GM12874 (cell line): ENCODE results near the gene ATP9B.

Source experiments
- TF ChIP-seq, protein P1 (sequence below): IDR thresholded peaks from 2 replicates; pipeline ENCODE4 v1.5.1; 2011; ENCODE audit warnings: low read depth, mild to moderate bottlenecking, control low read depth, low read length, moderate library complexity; ENCODE audit not compliant: insufficient read depth

Gene ATP9B

DNA sequence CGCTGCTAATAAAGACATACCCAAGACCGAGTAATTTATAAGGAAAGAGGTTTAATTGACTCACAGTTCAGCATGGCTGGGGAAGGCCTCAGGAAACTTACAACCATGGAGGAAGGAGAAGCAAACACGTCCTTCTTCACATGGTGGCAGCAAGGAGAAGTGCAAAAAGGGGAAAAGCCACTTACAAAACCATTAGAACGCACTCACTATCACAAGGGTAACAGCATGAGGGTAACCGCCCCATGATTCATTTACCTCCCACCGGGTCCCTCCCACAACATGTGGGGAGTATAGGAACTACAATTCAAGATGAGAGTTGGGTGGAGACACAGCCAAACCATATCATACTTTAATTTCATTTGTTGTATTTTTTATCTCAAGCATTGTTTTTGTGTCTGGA is 67.5 kb downstream of the ATP9B start:
- TF ChIP-seq, protein P1, sequence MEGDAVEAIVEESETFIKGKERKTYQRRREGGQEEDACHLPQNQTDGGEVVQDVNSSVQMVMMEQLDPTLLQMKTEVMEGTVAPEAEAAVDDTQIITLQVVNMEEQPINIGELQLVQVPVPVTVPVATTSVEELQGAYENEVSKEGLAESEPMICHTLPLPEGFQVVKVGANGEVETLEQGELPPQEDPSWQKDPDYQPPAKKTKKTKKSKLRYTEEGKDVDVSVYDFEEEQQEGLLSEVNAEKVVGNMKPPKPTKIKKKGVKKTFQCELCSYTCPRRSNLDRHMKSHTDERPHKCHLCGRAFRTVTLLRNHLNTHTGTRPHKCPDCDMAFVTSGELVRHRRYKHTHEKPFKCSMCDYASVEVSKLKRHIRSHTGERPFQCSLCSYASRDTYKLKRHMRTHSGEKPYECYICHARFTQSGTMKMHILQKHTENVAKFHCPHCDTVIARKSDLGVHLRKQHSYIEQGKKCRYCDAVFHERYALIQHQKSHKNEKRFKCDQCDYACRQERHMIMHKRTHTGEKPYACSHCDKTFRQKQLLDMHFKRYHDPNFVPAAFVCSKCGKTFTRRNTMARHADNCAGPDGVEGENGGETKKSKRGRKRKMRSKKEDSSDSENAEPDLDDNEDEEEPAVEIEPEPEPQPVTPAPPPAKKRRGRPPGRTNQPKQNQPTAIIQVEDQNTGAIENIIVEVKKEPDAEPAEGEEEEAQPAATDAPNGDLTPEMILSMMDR: no peak

DNA sequence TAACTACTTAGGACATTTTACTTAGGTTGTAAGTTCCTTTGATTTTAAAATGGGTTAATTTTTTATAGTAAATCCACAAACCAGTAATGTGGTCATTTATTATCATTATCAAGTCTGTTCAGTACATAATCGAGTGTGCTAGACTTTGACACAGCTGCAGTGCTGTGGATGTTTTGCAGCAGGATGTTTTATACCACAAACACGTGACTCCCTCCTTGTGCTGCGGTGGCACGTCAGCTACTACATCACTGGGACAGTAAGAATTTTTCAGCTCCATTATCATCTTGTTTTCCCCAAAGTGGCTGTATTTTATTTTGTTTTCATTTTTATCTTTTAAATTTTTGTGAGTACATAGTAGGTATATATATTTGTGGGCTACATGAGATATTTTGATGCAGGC is 70.0 kb downstream of the ATP9B start:
- TF ChIP-seq, protein P1: no peak

DNA sequence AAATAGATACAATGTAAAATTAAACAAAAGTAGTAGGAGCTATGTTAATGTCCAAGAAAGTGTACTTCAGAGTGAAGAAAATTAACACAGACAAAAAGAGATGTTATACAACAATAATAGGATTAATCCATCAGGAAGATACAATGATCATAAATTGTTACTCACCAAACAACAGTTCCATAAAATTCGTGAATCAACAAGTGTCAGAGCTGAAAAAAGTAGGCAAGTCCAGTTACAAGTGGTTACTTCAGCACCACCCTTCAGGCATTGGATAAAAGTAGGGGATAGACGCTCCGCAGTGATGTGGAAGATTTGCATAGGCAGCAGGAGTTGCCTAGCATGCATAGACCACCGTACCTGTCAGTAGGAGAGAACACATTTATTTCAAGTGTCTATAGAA is 77.8 kb downstream of the ATP9B start:
- TF ChIP-seq, protein P1: no peak

DNA sequence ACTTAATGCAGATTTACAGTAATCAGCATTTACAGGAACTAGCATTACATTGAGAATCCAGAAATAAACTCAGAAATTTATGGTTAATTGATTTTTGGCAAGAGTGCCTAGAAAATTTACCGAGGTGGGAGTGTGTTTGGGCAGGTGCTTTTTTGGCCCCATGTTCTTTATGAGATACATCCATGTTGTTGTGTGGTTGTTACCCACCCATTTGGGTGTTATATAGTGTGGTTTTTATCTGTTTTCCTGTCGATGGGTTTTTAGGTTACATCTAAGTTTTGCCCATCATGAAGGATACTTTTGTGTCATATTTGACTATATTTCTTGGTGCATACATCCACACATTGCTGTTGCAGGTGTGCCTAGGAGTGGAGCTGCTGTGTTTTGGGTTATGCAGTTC is 82.0 kb downstream of the ATP9B start:
- TF ChIP-seq, protein P1: no peak

DNA sequence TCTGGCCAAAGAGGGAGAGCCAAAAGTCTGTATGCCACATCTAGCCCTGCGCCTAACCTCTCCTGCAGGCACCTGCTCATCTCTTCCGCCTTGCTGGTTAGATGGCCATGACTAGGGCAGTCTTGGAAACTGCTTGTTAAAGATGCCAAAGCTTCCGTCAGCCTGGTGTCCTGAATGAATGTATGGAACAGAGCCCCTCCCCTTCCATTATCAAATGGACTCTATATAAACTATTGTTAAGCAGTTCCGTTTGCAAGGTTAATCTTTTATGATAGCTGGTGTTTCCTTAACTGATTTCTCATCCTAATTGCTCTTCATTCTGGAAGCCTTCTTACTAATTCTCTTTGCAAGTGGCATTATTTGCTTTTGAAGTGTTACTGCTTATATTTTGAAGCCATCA is 87.1 kb downstream of the ATP9B start:
- TF ChIP-seq, protein P1: no peak

DNA sequence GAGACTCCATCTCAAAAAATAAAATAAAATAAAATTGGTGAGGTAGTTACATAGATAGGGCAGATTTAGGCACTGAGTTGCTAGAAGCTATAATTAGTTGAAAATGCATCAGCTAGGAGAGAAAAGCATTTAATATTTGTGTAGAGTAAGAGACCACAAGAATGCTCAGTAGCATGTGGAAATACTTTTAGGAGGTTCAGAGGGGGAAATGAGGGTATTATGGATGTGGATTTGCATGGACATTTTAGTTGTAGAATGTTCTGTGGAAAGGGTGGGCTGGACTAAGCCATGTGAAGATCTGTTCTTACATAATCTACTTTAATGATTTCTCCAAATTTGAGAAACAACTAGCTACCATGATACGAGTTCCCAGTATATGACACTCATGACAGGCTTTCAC is 95.5 kb downstream of the ATP9B start:
- TF ChIP-seq, protein P1: no peak

DNA sequence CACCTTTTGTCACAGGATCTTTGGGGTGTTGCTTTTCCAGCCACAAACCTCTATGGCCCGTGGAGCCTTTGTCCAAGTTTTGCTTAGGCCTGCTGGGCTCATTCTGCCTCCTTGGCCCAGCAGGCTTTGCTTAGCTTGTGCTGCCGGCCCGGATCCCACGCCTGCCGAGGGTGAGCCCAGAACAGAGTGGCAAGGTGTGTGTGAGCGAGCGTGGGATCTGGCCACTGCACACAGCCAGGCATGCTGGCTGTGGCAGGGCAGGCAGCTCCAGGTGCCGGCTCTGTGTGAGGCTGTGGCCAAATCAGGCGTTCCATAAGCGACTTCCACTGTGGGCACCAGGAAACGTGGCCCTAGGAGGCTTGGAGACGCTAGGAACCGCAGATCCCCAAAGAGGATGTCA is 97.5 kb downstream of the ATP9B start:
- TF ChIP-seq, protein P1: no peak
